Neural cell (in vitro differentiated cells): ENCODE measurements around the gene CRTC1. TPM values are rescaled to one million over a fixed set of nuclear protein-coding genes. Genes with fewer than 3 reads are reported as not detected.
A peak's percentile ranks its signal among the peaks of the same experiment; 100 is the strongest.

Experiments
- H2AFZ ChIP-seq: fragments of 200-600, 300-800 bp; sonication (generic), shearing (Covaris generic); 2 replicates; pipeline ENCODE4 v1.6.0; 2014; ENCODE audit warnings: low read depth, mild to moderate bottlenecking, antibody characterized with exemption, low read length, moderate library complexity
- H3F3A ChIP-seq: fragments of 200-600 bp; shearing (Covaris generic); 2 replicates; pipeline ENCODE4 v1.6.1; 2016; ENCODE audit warnings: mild to moderate bottlenecking, moderate library complexity, mixed read lengths, antibody characterized with exemption, low read length; ENCODE audit not compliant: insufficient read depth, poor library complexity, severe bottlenecking
- H3K27ac ChIP-seq: fragments of 200-600, 300-800 bp; sonication (generic), shearing (Covaris generic); 2 replicates; pipeline ENCODE4 v1.5.1; 2014; ENCODE audit warnings: mild to moderate bottlenecking, low read length, moderate library complexity
- H3K27me3 ChIP-seq: fragments of 300-800, 200-600 bp; sonication (generic), shearing (Covaris generic); 2 replicates; pipeline ENCODE4 v1.6.0; 2014; ENCODE audit warnings: mild to moderate bottlenecking, low read depth, low read length, moderate library complexity; ENCODE audit not compliant: insufficient read depth
- H3K36me3 ChIP-seq: fragments of 300-800, 200-600 bp; sonication (generic), shearing (Covaris generic); 2 replicates; pipeline ENCODE4 v1.5.1; 2014; ENCODE audit warnings: mild to moderate bottlenecking, antibody characterized with exemption, low read length, moderate library complexity; ENCODE audit not compliant: insufficient read depth
- H3K4me2 ChIP-seq: fragments of 300-800, 200-600 bp; sonication (generic), shearing (Covaris generic); 2 replicates; pipeline ENCODE4 v1.6.0; 2014; ENCODE audit warnings: mild to moderate bottlenecking, low read length
- H3K4me3 ChIP-seq: fragments of 300-800, 200-600 bp; sonication (generic), shearing (Covaris generic); 2 replicates; pipeline ENCODE4 v1.5.1; 2014; ENCODE audit warnings: mild to moderate bottlenecking, low read length, moderate library complexity
- H3K79me2 ChIP-seq: fragments of 200-600 bp; shearing (Covaris generic); replicated peaks from 2 replicates; pipeline ENCODE4 v1.6.0; 2014; ENCODE audit warnings: mild to moderate bottlenecking, low read length, moderate library complexity; ENCODE audit not compliant: insufficient read depth
- H3K9ac ChIP-seq: fragments of 300-800, 200-600 bp; sonication (generic), shearing (Covaris generic); 2 replicates; pipeline ENCODE4 v1.6.1; 2016; ENCODE audit warnings: mild to moderate bottlenecking, low read length, mixed read lengths
- H3K9me2 ChIP-seq: fragments of 200-600 bp; shearing (Covaris generic); 2 replicates; pipeline ENCODE4 v1.6.1; 2016; ENCODE audit warnings: mild to moderate bottlenecking, low read length, mixed read lengths; ENCODE audit not compliant: insufficient read depth
- H3K9me3 ChIP-seq: fragments of 200-600, 300-800 bp; sonication (generic), shearing (Covaris generic); 2 replicates; pipeline ENCODE4 v1.6.1; 2016; ENCODE audit warnings: mild to moderate bottlenecking, mixed run types, low read length, moderate library complexity, mixed read lengths
- H4K20me1 ChIP-seq: fragments of 200-600 bp; shearing (Covaris generic); 2 replicates; pipeline ENCODE4 v1.6.1; 2016; ENCODE audit warnings: mild to moderate bottlenecking, mixed run types; ENCODE audit not compliant: insufficient read depth
- CTCF ChIP-seq: fragments of 450-650 bp; IDR thresholded peaks from 2 replicates; pipeline ENCODE4 v1.5.1; 2014; ENCODE audit warnings: antibody characterized with exemption, mild to moderate bottlenecking, moderate library complexity; ENCODE audit not compliant: poor library complexity, severe bottlenecking
- EP300 ChIP-seq: fragments of 450-650 bp; conservative IDR thresholded peaks from 2 replicates; pipeline ENCODE4 v1.6.1; 2014; ENCODE audit warnings: antibody characterized with exemption, mild to moderate bottlenecking, moderate library complexity; ENCODE audit not compliant: poor library complexity, severe bottlenecking
- EZH2 ChIP-seq: fragments of 200-600, 300-800 bp; shearing (Covaris generic), sonication (generic); IDR thresholded peaks from 2 replicates; pipeline ENCODE4 v1.6.1; 2014; ENCODE audit warnings: antibody characterized with exemption, low read length, borderline replicate concordance, mild to moderate bottlenecking; ENCODE audit not compliant: insufficient read depth, poor library complexity, severe bottlenecking
- MXI1 ChIP-seq: fragments of 450-650 bp; conservative IDR thresholded peaks from 2 replicates; pipeline ENCODE4 v1.6.1; 2014; ENCODE audit warnings: antibody characterized with exemption, mild to moderate bottlenecking; ENCODE audit not compliant: poor library complexity, severe bottlenecking
- POLR2AphosphoS5 ChIP-seq: IDR thresholded peaks from 2 replicates; pipeline ENCODE4 v1.6.1; 2012
- RAD21 ChIP-seq: fragments of 450-650 bp; conservative IDR thresholded peaks from 2 replicates; pipeline ENCODE4 v1.6.1; 2014; ENCODE audit warnings: antibody characterized with exemption, mild to moderate bottlenecking, moderate library complexity
- SMC3 ChIP-seq: fragments of 450-650 bp; conservative IDR thresholded peaks from 2 replicates; pipeline ENCODE4 v1.6.1; 2014; ENCODE audit warnings: antibody characterized with exemption, mild to moderate bottlenecking, moderate library complexity; ENCODE audit not compliant: poor library complexity
- TAF1 ChIP-seq: IDR thresholded peaks from 2 replicates; pipeline ENCODE4 v1.6.1; 2012; ENCODE audit warnings: low read depth
- polyA plus RNA-seq: library from polyadenylated mRNA; depleted of rRNA; stranded (reverse); fragments of >200 nt; gene quantifications from 2 replicates; pipeline ENCODE4 v1.2.3, GENCODE V29; 2014
- TF ChIP-seq, protein P1 (sequence below): IDR thresholded peaks from 2 replicates; pipeline ENCODE4 v1.6.1; 2012; ENCODE audit warnings: borderline replicate concordance

CRTC1 gene
- polyA plus RNA-seq, 1 donor from 2014 or later: 10.4 TPM

- no peaks in the 10 kb centered on the region for H4K20me1 ChIP-seq
- H3K79me2 ChIP-seq: peaks cover 4% of the 10 kb centered on the region
- H2AFZ ChIP-seq: no peak overlapping the region
- no peak overlapping the region for H3K27ac ChIP-seq
- TF ChIP-seq SMC3 (no peak), EP300 (no peak), EZH2 (no peak), CTCF (no peak), POLR2AphosphoS5 (no peak), TAF1 (no peak), MXI1 (no peak), RAD21 (no peak)
- TF ChIP-seq, protein P1, sequence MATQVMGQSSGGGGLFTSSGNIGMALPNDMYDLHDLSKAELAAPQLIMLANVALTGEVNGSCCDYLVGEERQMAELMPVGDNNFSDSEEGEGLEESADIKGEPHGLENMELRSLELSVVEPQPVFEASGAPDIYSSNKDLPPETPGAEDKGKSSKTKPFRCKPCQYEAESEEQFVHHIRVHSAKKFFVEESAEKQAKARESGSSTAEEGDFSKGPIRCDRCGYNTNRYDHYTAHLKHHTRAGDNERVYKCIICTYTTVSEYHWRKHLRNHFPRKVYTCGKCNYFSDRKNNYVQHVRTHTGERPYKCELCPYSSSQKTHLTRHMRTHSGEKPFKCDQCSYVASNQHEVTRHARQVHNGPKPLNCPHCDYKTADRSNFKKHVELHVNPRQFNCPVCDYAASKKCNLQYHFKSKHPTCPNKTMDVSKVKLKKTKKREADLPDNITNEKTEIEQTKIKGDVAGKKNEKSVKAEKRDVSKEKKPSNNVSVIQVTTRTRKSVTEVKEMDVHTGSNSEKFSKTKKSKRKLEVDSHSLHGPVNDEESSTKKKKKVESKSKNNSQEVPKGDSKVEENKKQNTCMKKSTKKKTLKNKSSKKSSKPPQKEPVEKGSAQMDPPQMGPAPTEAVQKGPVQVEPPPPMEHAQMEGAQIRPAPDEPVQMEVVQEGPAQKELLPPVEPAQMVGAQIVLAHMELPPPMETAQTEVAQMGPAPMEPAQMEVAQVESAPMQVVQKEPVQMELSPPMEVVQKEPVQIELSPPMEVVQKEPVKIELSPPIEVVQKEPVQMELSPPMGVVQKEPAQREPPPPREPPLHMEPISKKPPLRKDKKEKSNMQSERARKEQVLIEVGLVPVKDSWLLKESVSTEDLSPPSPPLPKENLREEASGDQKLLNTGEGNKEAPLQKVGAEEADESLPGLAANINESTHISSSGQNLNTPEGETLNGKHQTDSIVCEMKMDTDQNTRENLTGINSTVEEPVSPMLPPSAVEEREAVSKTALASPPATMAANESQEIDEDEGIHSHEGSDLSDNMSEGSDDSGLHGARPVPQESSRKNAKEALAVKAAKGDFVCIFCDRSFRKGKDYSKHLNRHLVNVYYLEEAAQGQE: no peak
- H3K36me3 ChIP-seq: no peaks in the 10 kb centered on the region
- H3K4me3 ChIP-seq: no peak overlapping the region
- H3K9ac ChIP-seq: no peak overlapping the region
- no peak overlapping the region for H3K4me2 ChIP-seq
- H3F3A ChIP-seq: no peaks in the 10 kb centered on the region
- no peaks in the 10 kb centered on the region for H3K27me3 ChIP-seq
- no peaks in the 10 kb centered on the region for H3K9me3 ChIP-seq
- no peaks in the 10 kb centered on the region for H3K9me2 ChIP-seq
Observed at GRCh38 chr19:18656337-18657086, 27.0 kb upstream of the CRTC1 start.

DNA sequence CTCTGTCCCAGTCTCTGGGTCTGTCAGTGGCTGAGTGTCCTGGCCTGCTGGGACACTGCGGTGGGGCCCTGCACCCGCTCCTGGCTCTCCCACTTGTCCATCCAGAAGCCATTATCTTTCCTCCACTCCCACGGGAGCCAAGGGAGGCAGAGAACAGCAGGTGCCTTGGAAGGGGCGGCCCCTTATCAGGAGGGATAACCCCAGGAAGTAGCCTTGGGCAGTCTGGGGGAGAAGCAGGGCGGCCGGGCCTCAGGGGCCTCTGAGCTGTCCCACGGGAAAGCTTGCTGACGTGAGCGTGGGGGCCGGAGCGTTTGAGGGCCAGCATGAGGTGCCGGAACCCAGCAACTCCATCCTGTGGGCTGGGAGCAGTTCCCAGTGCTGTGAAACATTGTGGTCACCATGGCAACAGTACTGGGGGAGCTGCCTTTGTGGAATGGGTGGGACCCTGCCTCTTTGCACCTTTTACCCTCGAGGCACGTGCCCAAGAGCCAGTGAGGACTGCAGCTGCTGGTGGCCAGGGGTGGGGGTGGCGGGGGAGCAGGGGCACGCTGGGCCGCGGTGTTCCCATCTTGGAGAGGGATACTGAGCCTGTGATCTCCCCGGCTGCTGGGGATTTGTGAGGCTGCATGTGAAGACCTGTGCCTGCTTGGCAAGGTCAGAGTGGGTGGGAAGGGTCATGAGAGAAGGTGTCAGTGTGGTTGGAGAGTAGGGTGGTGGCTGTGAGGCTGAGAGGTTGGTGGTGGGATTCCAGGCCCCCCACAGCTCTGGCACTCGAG, 25.7 kb upstream of the CRTC1 start:
- Histone ChIP-seq H3K9me3 (no peaks in the 10 kb centered on the region), H3K9me2 (no peaks in the 10 kb centered on the region), H3K4me3 (no peak overlapping the region), H3K27me3 (no peaks in the 10 kb centered on the region), H3K4me2 (no peak overlapping the region), H3K36me3 (no peaks in the 10 kb centered on the region), H3K79me2 (peaks cover 4% of the 10 kb centered on the region), H3K9ac (peak overlapping the region; percentile 12), H3K27ac (no peak overlapping the region), H3F3A (no peaks in the 10 kb centered on the region), H4K20me1 (no peaks in the 10 kb centered on the region), H2AFZ (no peak overlapping the region)
- TF ChIP-seq POLR2AphosphoS5: no peak
- TF ChIP-seq CTCF: no peak
- no peak for TF ChIP-seq SMC3
- no peak for TF ChIP-seq RAD21
- TF ChIP-seq, protein P1: no peak
- TF ChIP-seq MXI1: no peak
- no peak for TF ChIP-seq EP300
- no peak for TF ChIP-seq TAF1
- TF ChIP-seq EZH2: no peak
